NCI-H2227 treated with DMSO at 0.1 percent for 48 hours (cell line): Measurements from ENCODE around the gene DNAJC18.
"Not testable (repeated sequence)": the region's sequence is repeated elsewhere in the genome, so short reads cannot be mapped to it uniquely, and the experiment has no call there.

Source experiments
- DNase-seq: peaks from one replicate; lab custom pipeline; 2025; lab: John Stamatoyannopoulos, UW

DNAJC18 gene

DNA sequence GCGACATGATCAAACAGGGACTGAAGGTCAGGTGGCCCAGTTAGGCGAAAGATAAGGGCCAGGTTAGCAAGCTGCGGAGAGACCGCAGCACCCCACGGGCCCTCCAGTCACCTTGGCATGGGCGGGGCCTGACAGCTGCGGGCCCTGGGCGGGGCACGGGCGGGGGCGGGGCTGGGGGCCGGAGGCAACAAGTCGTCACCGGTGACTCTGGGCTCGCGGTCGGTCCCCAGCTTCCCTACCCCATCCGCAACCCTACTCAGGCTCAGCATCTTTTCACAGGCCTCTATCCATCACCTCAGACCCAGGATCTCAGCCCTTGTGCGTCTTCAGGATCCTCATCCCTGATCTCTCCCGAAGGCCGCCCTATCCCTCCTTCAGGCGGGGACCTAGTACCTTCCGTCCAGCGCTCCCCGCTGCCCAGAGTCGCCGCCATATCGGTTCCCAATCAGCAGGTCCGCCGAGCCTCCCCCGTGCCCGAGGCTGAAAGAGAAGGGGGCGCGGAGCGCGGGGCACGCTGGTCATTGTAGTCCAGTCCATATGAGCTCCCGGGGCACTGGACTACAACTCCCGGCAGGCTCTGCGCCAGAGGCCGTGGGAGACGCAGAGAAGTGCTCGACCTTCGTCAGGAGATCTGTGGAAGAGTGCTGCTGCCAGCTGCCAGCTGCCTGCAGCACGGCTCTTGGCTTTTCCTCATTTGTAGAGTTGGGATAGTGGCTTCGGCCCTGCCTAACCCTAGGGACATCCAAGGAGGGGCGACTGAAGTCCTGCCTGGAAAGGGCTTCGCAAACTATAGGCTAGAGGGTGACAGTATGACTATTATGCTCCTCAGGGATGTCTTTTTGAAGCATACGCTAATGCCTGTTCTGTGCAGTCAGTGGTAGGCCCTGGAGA, at the start of gene DNAJC18:
Gene DNAJC18, minus strand, starts transcription at position 513 of the 891 bp plus-strand sequence. Its CDS starts 80 bp downstream, at position 433.
- peak; percentile 92 for DNase-seq

DNA sequence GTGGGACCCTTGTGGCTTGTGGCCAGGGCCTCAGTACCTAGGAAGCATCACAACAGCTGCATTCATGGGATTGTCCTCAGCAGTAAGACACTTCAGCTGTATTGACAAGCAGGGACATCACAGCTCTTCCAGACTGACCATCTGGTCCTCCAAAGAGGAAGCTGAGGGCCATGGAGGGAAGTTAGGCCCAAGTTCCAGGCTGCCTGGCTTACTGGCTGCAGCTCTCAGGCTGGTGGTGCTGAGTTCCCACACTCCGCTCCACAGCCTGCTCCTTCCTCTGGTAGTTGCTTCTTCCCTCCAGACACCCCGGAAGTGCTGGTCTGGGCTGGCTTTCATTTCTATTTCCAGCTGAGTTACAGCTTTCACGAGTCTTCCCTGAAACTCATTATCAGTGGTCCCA, 48.9 kb upstream of the DNAJC18 start:
- no peak for DNase-seq

DNA sequence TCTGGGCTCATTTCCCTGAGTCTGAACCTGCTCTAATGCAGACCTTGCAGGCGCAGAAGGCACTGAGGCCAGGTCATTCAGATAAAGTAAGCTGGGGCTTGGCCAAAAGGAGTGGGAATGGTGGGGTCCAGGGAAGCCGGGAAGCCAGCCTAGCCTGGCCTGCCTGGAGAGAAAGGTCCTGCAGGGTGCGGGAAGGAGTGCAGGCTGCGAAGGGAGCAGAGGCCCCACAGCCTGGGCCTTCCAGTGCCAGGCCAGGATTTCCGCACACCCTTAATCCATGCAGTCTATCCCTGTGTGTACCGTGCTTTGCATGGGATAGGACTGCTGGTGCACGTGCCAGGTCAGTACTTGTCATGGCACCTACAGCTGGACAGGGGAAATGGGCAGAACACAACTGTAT, 46.9 kb upstream of the DNAJC18 start:
- DNase-seq: no peak

DNA sequence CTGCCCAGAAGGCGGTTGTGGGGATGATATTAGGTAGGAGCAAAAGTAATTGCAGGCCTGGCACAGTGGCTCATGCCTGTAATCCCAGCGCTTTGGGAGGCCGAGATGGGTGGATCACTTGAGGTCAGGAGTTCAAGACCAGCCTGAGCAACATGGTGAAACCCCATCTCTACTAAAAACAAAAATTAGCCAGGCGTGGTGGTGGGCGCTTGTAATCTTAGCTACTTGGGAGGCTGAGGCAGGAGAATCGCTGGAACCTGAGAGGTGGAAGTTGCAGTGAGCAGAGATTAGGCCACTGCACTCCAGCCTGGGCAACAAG, 43.5 kb upstream of the DNAJC18 start:
- not testable (repeated sequence) for DNase-seq

DNA sequence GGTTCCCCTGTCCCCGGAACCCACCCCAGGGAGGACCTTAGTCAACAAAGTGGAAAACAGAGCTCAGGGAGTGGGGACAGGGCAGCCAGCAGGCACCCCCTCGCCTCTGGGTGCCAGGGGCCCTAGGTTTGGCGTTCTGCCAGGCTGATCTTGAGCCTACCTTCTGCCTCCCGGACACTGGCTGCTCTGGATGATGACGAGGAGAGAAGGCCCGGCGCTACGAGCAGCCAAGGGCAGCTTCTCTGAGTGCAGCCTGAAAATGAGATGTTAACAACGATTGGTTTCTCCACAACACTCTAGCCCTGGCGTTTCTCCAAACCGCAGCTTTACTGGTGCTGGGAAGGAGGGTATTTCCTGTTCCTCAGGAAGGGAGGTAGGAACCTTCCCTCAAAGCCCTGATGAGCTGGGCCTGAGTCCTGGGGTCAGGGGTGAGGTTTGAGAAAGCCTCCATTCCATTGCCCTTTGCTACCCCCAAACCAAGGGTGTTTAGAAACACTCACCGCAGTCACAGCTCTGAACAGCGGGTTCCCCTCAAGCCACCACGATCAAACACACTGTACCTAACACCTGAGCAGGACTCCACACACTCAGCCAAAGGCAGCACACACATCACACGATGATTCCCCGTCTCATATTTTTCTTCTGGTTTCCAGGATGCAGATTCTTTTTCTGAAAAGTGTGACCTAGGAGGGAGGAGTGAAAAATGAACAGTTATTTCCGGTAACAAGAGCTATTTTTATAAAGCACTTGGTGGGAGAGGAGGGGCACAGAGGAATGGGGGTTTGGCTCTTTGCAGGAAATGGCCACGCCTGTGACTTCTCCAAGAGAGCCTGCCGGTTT, 42.9 kb upstream of the DNAJC18 start, which contains the start of gene STING1:
Gene STING1, minus strand, starts transcription at position 709 of the 840 bp plus-strand sequence. CDS start 1,054 bp downstream, outside the sequence.
- DNase-seq: peak; percentile 22

DNA sequence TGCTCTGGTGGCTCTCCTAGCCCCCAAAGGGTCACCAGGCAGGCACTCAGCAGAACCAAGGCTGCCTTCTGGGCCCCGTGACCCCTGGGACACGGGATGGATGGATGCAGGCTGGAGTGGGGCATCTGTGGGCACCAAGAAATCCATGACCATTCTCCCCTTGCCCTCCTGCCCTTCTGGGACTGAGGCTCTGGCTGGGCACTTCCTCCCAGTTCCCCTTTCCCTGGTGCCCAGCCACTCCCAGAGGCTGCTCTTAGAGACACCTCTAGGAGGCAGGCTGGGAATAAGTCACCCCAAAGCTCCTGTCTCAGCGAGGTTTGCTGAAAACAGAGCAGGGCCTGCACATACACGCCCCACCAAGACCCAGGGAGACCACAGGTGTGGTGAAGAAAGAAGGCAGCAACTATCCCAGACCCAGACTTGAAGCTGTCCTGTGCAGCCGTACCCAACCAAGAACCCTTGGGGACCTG, 42.3 kb upstream of the DNAJC18 start:
- no peak for DNase-seq

DNA sequence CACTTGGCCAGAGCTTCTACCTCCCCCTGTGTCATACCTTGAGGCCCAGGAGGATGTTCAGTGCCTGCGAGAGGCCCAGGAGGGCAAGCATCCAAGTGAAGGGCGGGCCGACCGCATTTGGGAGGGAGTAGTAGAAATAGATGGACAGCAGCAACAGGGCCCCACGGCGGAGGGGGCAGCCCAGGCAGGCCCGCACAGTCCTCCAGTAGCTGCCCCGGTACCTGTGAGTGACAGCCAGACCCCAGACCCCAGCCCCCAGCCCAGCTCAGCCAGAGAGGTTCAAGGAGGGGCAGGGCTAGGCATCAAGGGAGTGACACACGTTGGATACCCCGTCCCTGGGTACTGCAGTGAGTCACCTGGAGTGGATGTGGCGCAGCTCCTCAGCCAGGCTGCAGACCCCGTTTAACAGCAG, 41.8 kb upstream of the DNAJC18 start:
- no peak for DNase-seq

DNA sequence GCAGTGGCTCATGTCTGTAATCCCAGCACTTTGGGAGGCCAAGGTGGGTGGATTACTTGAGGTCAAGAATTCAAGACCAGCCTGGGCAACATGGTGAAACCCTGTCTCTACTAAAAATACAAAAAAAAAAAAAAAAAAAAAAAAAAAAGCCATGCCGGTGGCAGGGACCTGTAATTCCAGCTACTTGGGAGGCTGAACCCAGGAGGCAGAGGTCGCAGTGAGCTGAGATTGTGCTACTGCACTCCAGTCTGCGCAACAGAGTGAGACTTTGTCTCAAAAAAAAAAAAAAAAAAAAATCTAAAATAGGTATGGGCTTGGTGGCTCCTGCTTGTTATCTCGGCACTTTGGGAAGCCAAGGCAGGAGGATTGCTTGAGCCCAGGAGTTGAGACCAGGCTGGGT, 40.4 kb upstream of the DNAJC18 start:
- DNase-seq: not testable (repeated sequence)

DNA sequence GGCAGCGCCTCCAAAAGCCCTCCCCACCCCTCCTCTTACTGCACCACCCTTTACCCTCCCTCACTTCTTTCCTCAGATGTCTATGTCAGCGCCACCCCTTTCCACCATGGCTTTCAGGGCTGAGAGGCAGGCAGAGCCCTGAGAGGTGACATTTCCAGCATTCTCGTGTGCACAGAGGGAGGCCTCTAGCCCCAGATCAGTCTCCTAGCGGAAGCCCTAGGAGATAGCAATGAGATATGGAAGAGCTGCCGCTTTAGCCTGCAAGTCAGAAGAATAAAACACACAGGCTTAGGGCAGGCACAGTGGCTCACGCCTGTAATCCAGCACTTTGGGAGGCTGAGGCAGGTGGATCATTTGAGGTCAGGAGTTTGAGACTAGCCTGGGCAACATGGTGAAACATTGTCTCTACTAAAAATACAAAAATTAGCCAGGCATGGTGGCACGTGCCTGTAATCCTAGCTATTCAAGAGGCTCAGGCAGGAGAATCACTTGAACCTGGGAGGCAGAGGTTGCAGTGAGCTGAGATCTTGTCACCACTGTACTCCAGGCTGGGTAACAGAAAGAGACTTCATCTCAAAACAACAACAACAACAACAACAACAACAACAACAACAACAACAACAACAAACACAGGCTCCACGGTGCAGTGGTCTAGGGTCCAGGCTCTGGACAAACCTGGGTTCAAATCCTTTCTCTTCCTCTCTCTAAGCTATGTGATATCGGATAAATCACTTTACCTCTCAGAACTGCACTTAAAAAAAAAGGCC, 39.5 kb upstream of the DNAJC18 start:
- DNase-seq: not testable (repeated sequence)

DNA sequence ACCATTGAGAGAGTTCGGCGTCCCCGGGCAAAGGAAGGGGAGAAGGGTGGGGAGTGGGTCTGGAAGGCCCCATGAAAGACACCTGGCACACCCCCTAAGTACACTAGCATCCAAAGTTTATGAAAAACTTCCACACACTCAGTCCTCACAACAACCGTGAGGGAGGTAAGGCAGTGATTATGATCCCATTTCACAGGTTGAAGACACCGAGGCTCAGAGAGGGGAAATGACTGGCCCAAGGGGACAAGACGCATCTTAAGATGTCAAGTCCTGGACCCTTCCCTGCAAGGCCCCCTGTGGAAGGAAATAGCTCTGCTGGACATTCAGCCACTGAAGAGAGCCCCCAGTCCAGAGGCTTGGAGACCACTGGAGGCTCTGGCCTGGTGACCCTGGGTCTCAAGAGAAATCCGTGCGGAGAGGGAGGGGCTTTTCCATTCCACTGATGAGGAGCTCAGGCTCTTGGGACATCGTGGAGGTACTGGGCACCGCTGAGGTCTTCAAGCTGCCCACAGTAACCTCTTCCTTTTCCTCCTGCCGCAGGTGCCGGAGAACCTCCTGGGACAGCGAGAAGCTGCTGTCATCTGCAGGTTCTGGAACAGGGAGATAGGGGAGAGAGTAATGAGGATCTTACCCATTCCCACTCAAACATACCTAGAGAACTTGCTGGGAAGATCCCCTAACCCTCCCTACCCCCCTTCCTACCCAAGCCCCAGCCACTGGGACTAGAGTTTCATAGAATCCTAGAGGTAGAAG, 36.7 kb upstream of the DNAJC18 start:
- DNase-seq: no peak

DNA sequence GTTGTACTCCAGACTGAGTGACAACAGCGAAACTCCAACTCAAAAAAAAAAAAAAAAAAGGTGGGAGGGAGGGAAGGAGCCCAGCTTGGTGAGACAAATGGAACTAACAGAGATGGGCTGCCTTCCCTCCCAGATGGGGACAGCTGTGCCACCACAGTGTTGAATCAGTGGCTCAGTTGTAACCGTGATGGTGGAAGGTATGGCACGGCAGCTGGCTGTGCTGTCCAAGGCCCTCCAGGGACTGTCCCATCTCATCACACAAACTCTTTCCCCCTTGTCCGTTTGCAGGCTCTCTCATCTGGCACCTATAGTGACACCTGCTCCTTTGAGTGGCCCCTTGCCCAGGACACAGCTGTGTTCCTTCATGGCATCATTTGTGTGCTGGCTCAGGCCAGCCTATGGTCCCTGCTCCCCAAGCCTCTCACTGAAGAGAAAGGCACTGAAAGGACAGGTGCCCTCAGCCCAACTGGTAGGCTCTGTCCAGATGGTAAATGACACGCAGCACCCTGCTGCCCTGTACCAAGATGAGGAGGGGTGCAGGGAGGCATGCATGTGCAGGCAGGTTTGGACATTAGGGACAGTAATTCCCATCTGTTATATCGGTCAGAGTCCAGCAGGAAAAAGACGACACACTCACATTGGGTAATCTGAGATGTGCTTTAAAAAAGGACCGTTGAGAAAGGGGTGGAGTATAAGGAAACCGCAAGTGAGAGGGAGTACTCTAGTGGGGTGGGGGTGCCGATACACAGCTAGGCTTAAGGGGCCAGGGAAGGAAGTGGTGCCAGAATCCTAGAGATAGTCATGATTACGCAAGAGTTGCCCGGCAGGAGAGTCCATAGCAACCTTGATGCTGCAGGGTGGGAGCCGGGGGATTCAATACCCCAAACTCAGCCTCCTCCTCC, 35.8 kb upstream of the DNAJC18 start:
- no peak for DNase-seq

DNA sequence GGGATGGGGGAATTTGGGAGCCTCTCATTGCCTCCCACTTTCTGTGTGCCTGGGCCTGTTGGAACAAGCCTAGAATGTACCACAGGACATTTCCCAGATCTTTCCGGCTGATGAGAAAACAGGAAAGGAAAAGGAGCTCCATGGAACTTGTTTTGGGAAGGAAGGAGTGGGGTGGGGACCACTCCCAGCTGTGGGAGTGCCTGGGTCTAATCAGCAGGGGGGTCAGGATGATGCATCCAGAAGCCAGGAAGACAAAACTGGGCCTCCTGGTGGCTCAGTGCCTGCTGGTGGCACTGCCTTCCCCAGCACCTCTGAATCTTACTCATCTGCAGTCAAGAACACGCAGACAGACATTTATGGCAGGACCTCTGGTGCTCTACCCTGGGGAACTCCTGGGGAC, 34.2 kb upstream of the DNAJC18 start:
- no peak for DNase-seq

DNA sequence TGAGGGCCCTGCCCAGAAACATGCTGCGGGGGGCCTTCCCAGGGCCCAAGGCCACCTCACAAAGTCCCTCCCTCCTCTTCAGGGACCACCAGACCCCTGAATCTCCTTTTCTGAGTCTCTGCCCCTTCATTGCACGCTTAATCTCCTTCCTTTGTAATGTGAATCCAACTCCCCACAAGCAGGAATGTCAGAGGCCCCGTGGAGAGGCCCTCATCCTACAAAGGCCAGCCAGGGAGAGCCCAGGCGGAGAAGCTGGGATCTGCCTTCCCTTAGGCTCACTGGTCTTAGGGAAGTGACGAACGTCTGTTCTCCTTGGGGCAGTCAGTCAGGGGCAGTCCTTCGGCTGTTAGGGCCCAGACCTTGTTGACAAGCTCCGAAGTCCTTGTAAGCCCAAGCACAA, 33.8 kb upstream of the DNAJC18 start:
- DNase-seq: no peak

DNA sequence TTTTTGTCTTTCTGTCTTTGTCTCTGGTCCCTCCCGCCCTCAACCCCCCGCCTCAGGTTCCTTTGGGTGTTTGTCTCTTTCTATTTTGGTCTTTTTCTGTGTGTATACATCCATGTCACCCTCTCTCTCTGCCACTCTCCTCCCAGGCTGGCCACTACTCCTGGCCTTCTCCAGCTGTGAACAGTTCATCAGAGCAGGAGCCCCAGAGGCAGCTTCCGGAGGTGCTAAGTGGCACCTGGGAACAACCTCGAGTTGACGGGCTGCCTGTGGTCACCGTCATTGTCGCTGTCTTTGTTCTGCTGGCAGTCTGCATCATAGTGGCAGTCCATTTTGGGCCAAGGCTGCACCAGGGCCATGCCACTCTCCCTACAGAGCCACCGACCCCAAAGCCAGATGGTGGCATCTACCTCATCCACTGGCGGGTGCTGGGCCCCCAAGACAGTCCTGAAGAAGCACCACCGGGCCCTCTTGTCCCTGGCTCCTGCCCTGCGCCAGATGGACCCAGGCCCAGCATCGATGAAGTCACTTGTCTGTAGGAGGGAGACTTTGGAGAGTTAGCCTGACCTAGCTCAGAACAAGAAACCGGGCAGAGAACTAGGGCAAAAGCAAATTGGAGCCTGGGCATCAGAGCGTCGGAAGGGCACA, 33.2 kb upstream of the DNAJC18 start:
- DNase-seq: no peak

DNA sequence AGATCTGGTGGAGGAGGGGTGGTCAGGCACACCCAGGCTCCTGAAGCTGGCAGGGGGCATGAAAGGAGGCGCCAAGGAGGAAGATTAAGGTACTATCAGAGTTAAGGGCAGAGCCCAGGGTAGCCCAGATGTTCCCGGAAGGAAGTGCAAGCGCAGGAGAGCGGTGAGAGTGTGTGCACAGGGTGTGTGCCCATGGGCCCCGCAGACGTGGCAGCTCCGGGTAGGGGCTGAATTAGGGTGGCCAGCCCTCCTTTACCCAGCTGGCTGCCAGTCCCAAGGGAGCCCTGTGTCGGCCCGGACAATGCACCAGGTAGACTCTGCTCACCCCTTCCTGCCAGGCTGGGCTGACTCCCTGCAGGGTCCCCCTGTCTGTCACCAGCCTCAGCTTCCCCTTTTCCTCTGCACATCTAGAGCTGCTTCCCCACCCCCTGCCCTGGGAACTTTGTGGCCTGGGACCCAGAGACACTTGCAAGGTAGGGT, 31.5 kb upstream of the DNAJC18 start, which contains the start of gene SMIM33:
Gene SMIM33, plus strand, starts transcription at position 184 of the 480 bp plus-strand sequence. Its CDS starts 118 bp downstream, at position 302.
- DNase-seq: no peak

DNA sequence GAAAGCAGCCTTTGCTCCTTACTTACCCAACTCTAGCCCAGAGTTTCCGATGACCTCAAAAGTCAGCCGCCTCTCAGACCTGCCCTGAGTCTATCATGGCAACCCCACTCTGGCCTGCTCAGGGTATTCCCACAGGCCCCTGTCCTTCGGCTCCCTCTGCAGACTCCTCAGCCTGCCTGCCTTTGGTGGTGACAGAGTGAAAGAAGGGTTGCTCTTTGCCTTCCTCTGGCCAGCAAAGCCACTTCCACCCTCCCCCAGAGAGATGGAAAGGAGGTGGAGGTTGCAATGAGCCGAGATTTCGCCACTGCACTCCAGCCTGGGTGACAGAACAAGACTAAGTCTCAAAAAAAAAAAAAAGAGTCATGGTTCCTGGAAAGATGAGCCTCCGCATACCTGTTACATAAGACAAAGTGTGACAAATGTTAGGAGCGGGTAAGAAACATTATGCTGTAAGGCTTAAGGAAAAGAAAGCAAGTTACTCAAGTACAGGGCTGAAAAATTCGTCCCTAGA, 29.2 kb upstream of the DNAJC18 start:
- DNase-seq: no peak

DNA sequence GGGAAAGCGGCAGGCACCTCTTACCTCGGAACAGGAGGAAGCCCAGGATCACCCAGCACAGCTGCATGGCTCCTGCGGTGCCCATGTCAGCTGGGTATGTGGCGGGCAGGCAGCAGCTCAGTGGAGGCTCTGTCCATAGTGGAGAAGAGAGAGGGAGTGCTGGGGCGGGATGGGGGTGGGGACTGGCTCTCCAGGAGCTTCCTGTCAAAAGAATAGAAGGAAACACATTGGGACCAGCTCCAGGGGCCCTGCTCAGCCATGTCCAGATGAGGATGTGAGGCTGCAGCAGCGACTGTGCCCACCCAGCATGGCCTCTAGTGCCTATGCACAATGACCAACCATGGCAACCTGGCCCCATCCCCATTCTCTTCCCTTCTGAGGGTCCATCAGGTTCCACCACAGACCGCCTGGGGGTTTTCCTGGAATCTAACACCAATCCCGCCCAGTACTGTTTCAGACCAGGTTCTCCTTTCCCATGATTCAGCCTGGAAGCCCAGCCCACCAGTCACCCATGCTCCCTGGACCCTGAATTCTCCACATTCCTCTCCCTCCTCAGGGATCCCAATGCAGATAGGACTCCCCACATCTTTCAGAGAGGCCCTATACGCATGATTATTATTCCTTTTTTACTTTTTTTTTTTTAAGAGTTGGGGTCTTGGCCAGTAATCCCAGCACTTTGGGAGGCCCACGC, 23.4 kb upstream of the DNAJC18 start, which contains the start of gene ECSCR:
Gene ECSCR, minus strand, starts transcription at position 158 of the 691 bp plus-strand sequence. Its CDS starts 73 bp downstream, at position 85.
- DNase-seq: no peak

DNA sequence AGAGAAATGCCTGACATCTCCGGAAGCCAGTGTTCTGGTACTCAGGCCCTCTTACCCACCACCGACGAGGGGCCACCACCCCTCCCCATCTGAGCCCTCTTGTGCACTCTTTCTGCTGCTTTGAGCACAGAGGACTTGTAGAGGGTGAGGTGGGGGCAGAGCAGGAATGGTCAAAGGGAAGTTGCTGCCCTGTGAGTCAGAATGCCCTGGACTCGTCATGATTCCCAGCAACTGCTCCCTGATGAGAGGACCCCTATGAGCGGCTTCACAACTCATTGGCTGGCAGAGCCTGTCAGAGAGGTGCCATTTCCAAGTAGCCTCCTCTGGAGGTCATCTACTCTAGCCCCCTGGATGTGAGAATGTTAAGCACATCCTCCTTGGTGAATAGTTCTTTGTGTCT, 22.4 kb upstream of the DNAJC18 start:
- no peak for DNase-seq
